ENCODE measurements around the gene ETAA1. TPM values are rescaled to one million over a fixed set of nuclear protein-coding genes. Genes with fewer than 3 reads are reported as not detected.
A peak's percentile ranks its signal among the peaks of the same experiment; 100 is the strongest.

Gene ETAA1
- total and polyA plus RNA-seq, 5 donors, result 4.2 to 6.3 (median 5.6) TPM

GRCh38 chr2:67437114-67437513 lies 40.0 kb downstream of the ETAA1 start:
- intact Hi-C loops (cut with DNase I), result no loop called here
- DNase-seq, result no peak
- no peak overlapping the region for H3K27ac ChIP-seq (ENCODE audit: low read length)
- no peak for ATAC-seq
- WGBS, result 75% methylated on average over 1 of the region's 1 CpG
- no peaks in the 10 kb centered on the region for H3K4me1 ChIP-seq (ENCODE audit: control insufficient read depth, insufficient read depth, low read length)
- no peaks in the 10 kb centered on the region for H3K9me3 ChIP-seq (ENCODE audit: control insufficient read depth, low read length)
- H3K4me3 ChIP-seq (ENCODE audit: low read length), result no peak overlapping the region
- H3K27me3 ChIP-seq (ENCODE audit: control insufficient read depth, insufficient read depth), result no peaks in the 10 kb centered on the region

GRCh38 chr2:67438337-67438736 lies 41.2 kb downstream of the ETAA1 start:
- DNase-seq (no peak), ATAC-seq (no peak)
- no peaks in the 10 kb centered on the region for H3K9me3 ChIP-seq (ENCODE audit: control insufficient read depth, low read length)
- no peak overlapping the region for H3K4me3 ChIP-seq (ENCODE audit: low read length)
- no peaks in the 10 kb centered on the region for H3K27me3 ChIP-seq (ENCODE audit: control insufficient read depth, insufficient read depth)
- 82% methylated on average over 2 of the region's 2 CpGs for WGBS
- no peaks in the 10 kb centered on the region for H3K4me1 ChIP-seq (ENCODE audit: control insufficient read depth, insufficient read depth, low read length)
- no peak overlapping the region for H3K27ac ChIP-seq (ENCODE audit: low read length)
- intact Hi-C loops (cut with DNase I), result no loop called here

GRCh38 chr2:67445652-67446268 lies 48.6 kb downstream of the ETAA1 start:
- DNase-seq, result no peak
- Histone ChIP-seq H3K27ac (ENCODE audit: low read length) (no peak overlapping the region), H3K9me3 (ENCODE audit: control insufficient read depth, low read length) (no peaks in the 10 kb centered on the region), H3K4me3 (ENCODE audit: low read length) (no peak overlapping the region), H3K27me3 (ENCODE audit: control insufficient read depth, insufficient read depth) (no peaks in the 10 kb centered on the region), H3K4me1 (ENCODE audit: control insufficient read depth, insufficient read depth, low read length) (no peaks in the 10 kb centered on the region)
- intact Hi-C loops (cut with DNase I), result no loop called here
- WGBS, result 62% methylated on average over 5 of the region's 5 CpGs
- ATAC-seq, result no peak

GRCh38 chr2:67446491-67446911 lies 49.4 kb downstream of the ETAA1 start:
- intact Hi-C loops (cut with DNase I), result no loop called here
- Histone ChIP-seq H3K27me3 (ENCODE audit: control insufficient read depth, insufficient read depth) (no peaks in the 10 kb centered on the region), H3K4me3 (ENCODE audit: low read length) (no peak overlapping the region), H3K4me1 (ENCODE audit: control insufficient read depth, insufficient read depth, low read length) (no peaks in the 10 kb centered on the region), H3K27ac (ENCODE audit: low read length) (no peak overlapping the region), H3K9me3 (ENCODE audit: control insufficient read depth, low read length) (no peaks in the 10 kb centered on the region)
- DNase-seq (no peak), ATAC-seq (no peak)
- WGBS, result 56% methylated on average over 2 of the region's 2 CpGs

- intact Hi-C loops (cut with DNase I), result no loop called here
- H3K4me1 ChIP-seq (ENCODE audit: control insufficient read depth, insufficient read depth, low read length), result no peaks in the 10 kb centered on the region
- no peak overlapping the region for H3K27ac ChIP-seq (ENCODE audit: low read length)
- no peak overlapping the region for H3K4me3 ChIP-seq (ENCODE audit: low read length)
- WGBS, result 87% methylated on average over 1 of the region's 1 CpG
- peak in 1 of 2 donors; percentile 51 for ATAC-seq
- DNase-seq, result no peak
- no peaks in the 10 kb centered on the region for H3K9me3 ChIP-seq (ENCODE audit: control insufficient read depth, low read length)
- no peaks in the 10 kb centered on the region for H3K27me3 ChIP-seq (ENCODE audit: control insufficient read depth, insufficient read depth)
These were observed 51.5 kb downstream of the ETAA1 start for GRCh38 chr2:67448648-67449047.

- Histone ChIP-seq H3K9me3 (ENCODE audit: control insufficient read depth, low read length) (no peaks in the 10 kb centered on the region), H3K27me3 (ENCODE audit: control insufficient read depth, insufficient read depth) (no peaks in the 10 kb centered on the region), H3K4me3 (ENCODE audit: low read length) (no peak overlapping the region), H3K27ac (ENCODE audit: low read length) (no peak overlapping the region), H3K4me1 (ENCODE audit: control insufficient read depth, insufficient read depth, low read length) (no peaks in the 10 kb centered on the region)
- WGBS, result 69% methylated on average over 7 of the region's 7 CpGs
- ATAC-seq (no peak), DNase-seq (no peak)
- intact Hi-C loops (cut with DNase I), result no loop called here
These were observed 54.1 kb downstream of the ETAA1 start for GRCh38 chr2:67451086-67451832.

- Histone ChIP-seq H3K9me3 (ENCODE audit: control insufficient read depth, low read length) (no peaks in the 10 kb centered on the region), H3K27ac (ENCODE audit: low read length) (no peak overlapping the region), H3K27me3 (ENCODE audit: control insufficient read depth, insufficient read depth) (no peaks in the 10 kb centered on the region), H3K4me1 (ENCODE audit: control insufficient read depth, insufficient read depth, low read length) (no peaks in the 10 kb centered on the region), H3K4me3 (ENCODE audit: low read length) (no peak overlapping the region)
- no peak for DNase-seq
- intact Hi-C loops (cut with DNase I), result no loop called here
- ATAC-seq, result no peak
- 89% methylated on average over 1 of the region's 1 CpG for WGBS
These were observed 56.2 kb downstream of the ETAA1 start for GRCh38 chr2:67453310-67453709.

GRCh38 chr2:67455219-67456142 lies 58.3 kb downstream of the ETAA1 start:
- intact Hi-C loops (cut with DNase I), result no loop called here
- ATAC-seq, result no peak
- H3K27me3 ChIP-seq (ENCODE audit: control insufficient read depth, insufficient read depth), result no peaks in the 10 kb centered on the region
- no peak overlapping the region for H3K4me3 ChIP-seq (ENCODE audit: low read length)
- WGBS, result 81% methylated on average over 4 of the region's 4 CpGs
- no peaks in the 10 kb centered on the region for H3K4me1 ChIP-seq (ENCODE audit: control insufficient read depth, insufficient read depth, low read length)
- no peak overlapping the region for H3K27ac ChIP-seq (ENCODE audit: low read length)
- no peak for DNase-seq
- no peaks in the 10 kb centered on the region for H3K9me3 ChIP-seq (ENCODE audit: control insufficient read depth, low read length)

- no peak for DNase-seq
- intact Hi-C loops (cut with DNase I), result no loop called here
- Histone ChIP-seq H3K4me1 (ENCODE audit: control insufficient read depth, insufficient read depth, low read length) (no peaks in the 10 kb centered on the region), H3K27ac (ENCODE audit: low read length) (no peak overlapping the region), H3K4me3 (ENCODE audit: low read length) (no peak overlapping the region), H3K9me3 (ENCODE audit: control insufficient read depth, low read length) (no peaks in the 10 kb centered on the region), H3K27me3 (ENCODE audit: control insufficient read depth, insufficient read depth) (no peaks in the 10 kb centered on the region)
- no peak for ATAC-seq
- WGBS, result 44% methylated on average over 2 of the region's 2 CpGs
These were observed 59.3 kb downstream of the ETAA1 start for GRCh38 chr2:67456428-67456827.

- DNase-seq, result no peak
- intact Hi-C loops (cut with DNase I), result no loop called here
- H3K4me3 ChIP-seq (ENCODE audit: low read length), result no peak overlapping the region
- no peak for ATAC-seq
- no peaks in the 10 kb centered on the region for H3K9me3 ChIP-seq (ENCODE audit: control insufficient read depth, low read length)
- WGBS, result 88% methylated on average over 4 of the region's 4 CpGs
- no peaks in the 10 kb centered on the region for H3K4me1 ChIP-seq (ENCODE audit: control insufficient read depth, insufficient read depth, low read length)
- no peak overlapping the region for H3K27ac ChIP-seq (ENCODE audit: low read length)
- H3K27me3 ChIP-seq (ENCODE audit: control insufficient read depth, insufficient read depth), result no peaks in the 10 kb centered on the region
These were observed 60.6 kb downstream of the ETAA1 start for GRCh38 chr2:67457699-67458098.

- H3K9me3 ChIP-seq (ENCODE audit: control insufficient read depth, low read length), result no peaks in the 10 kb centered on the region
- DNase-seq, result no peak
- no peaks in the 10 kb centered on the region for H3K4me1 ChIP-seq (ENCODE audit: control insufficient read depth, insufficient read depth, low read length)
- ATAC-seq, result no peak
- H3K27me3 ChIP-seq (ENCODE audit: control insufficient read depth, insufficient read depth), result no peaks in the 10 kb centered on the region
- intact Hi-C loops (cut with DNase I), result no loop called here
- H3K4me3 ChIP-seq (ENCODE audit: low read length), result no peak overlapping the region
- 92% methylated on average over 2 of the region's 2 CpGs for WGBS
- no peak overlapping the region for H3K27ac ChIP-seq (ENCODE audit: low read length)
These were observed 62.6 kb downstream of the ETAA1 start for GRCh38 chr2:67459761-67460160.

Measured in right cardiac atrium (tissue), 5 donors.